ENCODE results near the gene MAMLD1.

Gene MAMLD1

GRCh38 chrX:150508451-150509367 is 145.6 kb downstream of the MAMLD1 start:
- Histone ChIP-seq H3K4me1 (ENCODE audit: insufficient read depth, insufficient read length) (peaks cover 6% of the 10 kb centered on the region), H3K4me3 (ENCODE audit: insufficient read length, low read depth) (no peak overlapping the region), H3K27me3 (ENCODE audit: insufficient read depth, insufficient read length) (no peaks in the 10 kb centered on the region), H3K9me3 (ENCODE audit: insufficient read depth, low read length) (no peaks in the 10 kb centered on the region), H3K9ac (ENCODE audit: insufficient read length, low read depth) (peak overlapping the region; percentile 21), H3K36me3 (ENCODE audit: insufficient read depth, insufficient read length, low read length) (no peaks in the 10 kb centered on the region)
- DNase-seq (ENCODE audit: low read depth, low spot score): no peak
- TF ChIP-seq ZNF274 (IDR thresholded peaks at IDR 0.05; ENCODE audit: low read depth, low read length) (no peak), SUZ12 (IDR thresholded peaks at IDR 0.05; ENCODE audit: extremely low read depth, insufficient read depth, insufficient read length) (no peak), YY1 (IDR thresholded peaks at IDR 0.05; ENCODE audit: insufficient read depth, insufficient read length) (no peak)

- Histone ChIP-seq H3K9me3 (ENCODE audit: insufficient read depth, low read length) (no peaks in the 10 kb centered on the region), H3K9ac (ENCODE audit: insufficient read length, low read depth) (no peak overlapping the region), H3K36me3 (ENCODE audit: insufficient read depth, insufficient read length, low read length) (no peaks in the 10 kb centered on the region), H3K4me3 (ENCODE audit: insufficient read length, low read depth) (no peak overlapping the region), H3K27me3 (ENCODE audit: insufficient read depth, insufficient read length) (no peaks in the 10 kb centered on the region), H3K4me1 (ENCODE audit: insufficient read depth, insufficient read length) (peaks cover 6% of the 10 kb centered on the region)
- no peak for TF ChIP-seq SUZ12 (IDR thresholded peaks at IDR 0.05; ENCODE audit: extremely low read depth, insufficient read depth, insufficient read length)
- no peak for TF ChIP-seq ZNF274 (IDR thresholded peaks at IDR 0.05; ENCODE audit: low read depth, low read length)
- no peak for TF ChIP-seq YY1 (IDR thresholded peaks at IDR 0.05; ENCODE audit: insufficient read depth, insufficient read length)
- DNase-seq (ENCODE audit: low read depth, low spot score): no peak
Measured at GRCh38 chrX:150509703-150510102, 146.6 kb downstream of the MAMLD1 start.

GRCh38 chrX:150512461-150512901 is 149.4 kb downstream of the MAMLD1 start:
- Histone ChIP-seq H3K36me3 (ENCODE audit: insufficient read depth, insufficient read length, low read length) (no peaks in the 10 kb centered on the region), H3K9ac (ENCODE audit: insufficient read length, low read depth) (no peak overlapping the region), H3K27me3 (ENCODE audit: insufficient read depth, insufficient read length) (no peaks in the 10 kb centered on the region), H3K4me1 (ENCODE audit: insufficient read depth, insufficient read length) (peaks cover 6% of the 10 kb centered on the region), H3K9me3 (ENCODE audit: insufficient read depth, low read length) (no peaks in the 10 kb centered on the region), H3K4me3 (ENCODE audit: insufficient read length, low read depth) (no peak overlapping the region)
- TF ChIP-seq ZNF274 (IDR thresholded peaks at IDR 0.05; ENCODE audit: low read depth, low read length): no peak
- TF ChIP-seq YY1 (IDR thresholded peaks at IDR 0.05; ENCODE audit: insufficient read depth, insufficient read length): no peak
- TF ChIP-seq SUZ12 (IDR thresholded peaks at IDR 0.05; ENCODE audit: extremely low read depth, insufficient read depth, insufficient read length): no peak
- no peak for DNase-seq (ENCODE audit: low read depth, low spot score)

GRCh38 chrX:150513544-150513943 is 150.4 kb downstream of the MAMLD1 start:
- no peak overlapping the region for H3K4me3 ChIP-seq (ENCODE audit: insufficient read length, low read depth)
- H3K36me3 ChIP-seq (ENCODE audit: insufficient read depth, insufficient read length, low read length): no peaks in the 10 kb centered on the region
- H3K9me3 ChIP-seq (ENCODE audit: insufficient read depth, low read length): no peaks in the 10 kb centered on the region
- H3K4me1 ChIP-seq (ENCODE audit: insufficient read depth, insufficient read length): peaks cover under 1% of the 10 kb centered on the region
- DNase-seq (ENCODE audit: low read depth, low spot score): no peak
- no peaks in the 10 kb centered on the region for H3K27me3 ChIP-seq (ENCODE audit: insufficient read depth, insufficient read length)
- H3K9ac ChIP-seq (ENCODE audit: insufficient read length, low read depth): no peak overlapping the region
- TF ChIP-seq SUZ12 (IDR thresholded peaks at IDR 0.05; ENCODE audit: extremely low read depth, insufficient read depth, insufficient read length): no peak
- no peak for TF ChIP-seq ZNF274 (IDR thresholded peaks at IDR 0.05; ENCODE audit: low read depth, low read length)
- no peak for TF ChIP-seq YY1 (IDR thresholded peaks at IDR 0.05; ENCODE audit: insufficient read depth, insufficient read length)

GRCh38 chrX:150514462-150514861 is 151.3 kb downstream of the MAMLD1 start:
- Histone ChIP-seq H3K4me1 (ENCODE audit: insufficient read depth, insufficient read length) (no peaks in the 10 kb centered on the region), H3K27me3 (ENCODE audit: insufficient read depth, insufficient read length) (no peaks in the 10 kb centered on the region), H3K9me3 (ENCODE audit: insufficient read depth, low read length) (no peaks in the 10 kb centered on the region), H3K9ac (ENCODE audit: insufficient read length, low read depth) (no peak overlapping the region), H3K4me3 (ENCODE audit: insufficient read length, low read depth) (no peak overlapping the region), H3K36me3 (ENCODE audit: insufficient read depth, insufficient read length, low read length) (no peaks in the 10 kb centered on the region)
- no peak for DNase-seq (ENCODE audit: low read depth, low spot score)
- no peak for TF ChIP-seq SUZ12 (IDR thresholded peaks at IDR 0.05; ENCODE audit: extremely low read depth, insufficient read depth, insufficient read length)
- no peak for TF ChIP-seq ZNF274 (IDR thresholded peaks at IDR 0.05; ENCODE audit: low read depth, low read length)
- TF ChIP-seq YY1 (IDR thresholded peaks at IDR 0.05; ENCODE audit: insufficient read depth, insufficient read length): no peak

GRCh38 chrX:150515801-150516200 is 152.7 kb downstream of the MAMLD1 start:
- no peaks in the 10 kb centered on the region for H3K36me3 ChIP-seq (ENCODE audit: insufficient read depth, insufficient read length, low read length)
- DNase-seq (ENCODE audit: low read depth, low spot score): no peak
- no peak overlapping the region for H3K4me3 ChIP-seq (ENCODE audit: insufficient read length, low read depth)
- TF ChIP-seq SUZ12 (IDR thresholded peaks at IDR 0.05; ENCODE audit: extremely low read depth, insufficient read depth, insufficient read length): no peak
- no peak for TF ChIP-seq ZNF274 (IDR thresholded peaks at IDR 0.05; ENCODE audit: low read depth, low read length)
- TF ChIP-seq YY1 (IDR thresholded peaks at IDR 0.05; ENCODE audit: insufficient read depth, insufficient read length): no peak
- H3K9ac ChIP-seq (ENCODE audit: insufficient read length, low read depth): no peak overlapping the region
- no peaks in the 10 kb centered on the region for H3K4me1 ChIP-seq (ENCODE audit: insufficient read depth, insufficient read length)
- H3K9me3 ChIP-seq (ENCODE audit: insufficient read depth, low read length): no peaks in the 10 kb centered on the region
- H3K27me3 ChIP-seq (ENCODE audit: insufficient read depth, insufficient read length): no peaks in the 10 kb centered on the region

GRCh38 chrX:150517303-150517910 is 154.3 kb downstream of the MAMLD1 start:
- H3K9me3 ChIP-seq (ENCODE audit: insufficient read depth, low read length): no peaks in the 10 kb centered on the region
- TF ChIP-seq YY1 (IDR thresholded peaks at IDR 0.05; ENCODE audit: insufficient read depth, insufficient read length): no peak
- TF ChIP-seq ZNF274 (IDR thresholded peaks at IDR 0.05; ENCODE audit: low read depth, low read length): no peak
- TF ChIP-seq SUZ12 (IDR thresholded peaks at IDR 0.05; ENCODE audit: extremely low read depth, insufficient read depth, insufficient read length): no peak
- no peaks in the 10 kb centered on the region for H3K36me3 ChIP-seq (ENCODE audit: insufficient read depth, insufficient read length, low read length)
- no peak overlapping the region for H3K4me3 ChIP-seq (ENCODE audit: insufficient read length, low read depth)
- no peaks in the 10 kb centered on the region for H3K27me3 ChIP-seq (ENCODE audit: insufficient read depth, insufficient read length)
- DNase-seq (ENCODE audit: low read depth, low spot score): no peak
- H3K9ac ChIP-seq (ENCODE audit: insufficient read length, low read depth): no peak overlapping the region
- no peaks in the 10 kb centered on the region for H3K4me1 ChIP-seq (ENCODE audit: insufficient read depth, insufficient read length)
